Measurements from ENCODE around the gene RNU6-8.

RNU6-8 gene

DNA sequence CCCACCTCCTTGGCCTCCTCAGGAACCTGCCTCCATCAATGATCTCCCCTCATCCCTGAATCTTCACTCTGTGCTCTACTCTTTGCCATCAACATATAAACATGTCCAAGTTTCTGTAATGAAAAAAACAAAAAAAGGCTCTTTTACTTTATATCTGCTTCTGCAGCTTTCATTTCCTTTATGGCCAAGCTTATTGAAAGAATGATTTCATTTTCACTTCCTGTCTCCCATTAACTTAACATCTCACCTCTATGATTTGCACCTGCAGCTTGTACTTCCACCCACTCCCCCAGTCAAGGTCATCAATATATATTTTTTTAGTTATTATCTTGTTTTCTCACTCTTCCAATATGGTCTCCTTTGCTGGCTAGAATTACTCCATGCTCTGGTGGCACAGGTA lies 16.8 kb downstream of the RNU6-8 start:
- Mint-ChIP-seq H3K27ac (no peak overlapping the region), H3K4me1 (no peaks in the 10 kb centered on the region), H3K27me3 (ENCODE audit: low read depth) (no peaks in the 10 kb centered on the region), H3K9me3 (peaks cover 18% of the 10 kb centered on the region), H3K36me3 (ENCODE audit: low read depth) (no peaks in the 10 kb centered on the region), H3K4me3 (no peak overlapping the region)
- TF ChIP-seq, protein P1, sequence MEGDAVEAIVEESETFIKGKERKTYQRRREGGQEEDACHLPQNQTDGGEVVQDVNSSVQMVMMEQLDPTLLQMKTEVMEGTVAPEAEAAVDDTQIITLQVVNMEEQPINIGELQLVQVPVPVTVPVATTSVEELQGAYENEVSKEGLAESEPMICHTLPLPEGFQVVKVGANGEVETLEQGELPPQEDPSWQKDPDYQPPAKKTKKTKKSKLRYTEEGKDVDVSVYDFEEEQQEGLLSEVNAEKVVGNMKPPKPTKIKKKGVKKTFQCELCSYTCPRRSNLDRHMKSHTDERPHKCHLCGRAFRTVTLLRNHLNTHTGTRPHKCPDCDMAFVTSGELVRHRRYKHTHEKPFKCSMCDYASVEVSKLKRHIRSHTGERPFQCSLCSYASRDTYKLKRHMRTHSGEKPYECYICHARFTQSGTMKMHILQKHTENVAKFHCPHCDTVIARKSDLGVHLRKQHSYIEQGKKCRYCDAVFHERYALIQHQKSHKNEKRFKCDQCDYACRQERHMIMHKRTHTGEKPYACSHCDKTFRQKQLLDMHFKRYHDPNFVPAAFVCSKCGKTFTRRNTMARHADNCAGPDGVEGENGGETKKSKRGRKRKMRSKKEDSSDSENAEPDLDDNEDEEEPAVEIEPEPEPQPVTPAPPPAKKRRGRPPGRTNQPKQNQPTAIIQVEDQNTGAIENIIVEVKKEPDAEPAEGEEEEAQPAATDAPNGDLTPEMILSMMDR (IDR thresholded peaks at IDR 0.05; ENCODE audit: unreplicated experiment in 3 of 3): no peak

DNA sequence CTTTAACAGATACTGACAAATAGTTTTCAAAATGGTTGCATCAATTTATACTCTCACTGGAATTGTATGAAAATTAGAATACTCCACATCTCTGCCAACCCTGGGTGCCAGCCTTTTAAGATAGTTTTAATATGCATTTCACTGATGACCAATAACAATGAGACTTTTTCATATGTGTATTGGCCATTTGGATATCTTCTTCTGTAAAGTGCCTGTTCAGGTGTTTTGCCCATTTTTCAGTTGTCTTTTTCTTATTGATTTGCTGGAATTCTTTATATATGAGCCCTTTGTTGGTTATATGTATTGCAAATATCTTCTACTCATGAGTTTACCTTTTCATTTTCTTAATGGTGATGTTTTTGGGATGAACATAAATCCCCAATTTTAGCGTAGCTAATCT lies 18.0 kb downstream of the RNU6-8 start:
- Mint-ChIP-seq H3K27ac (no peak overlapping the region), H3K27me3 (ENCODE audit: low read depth) (no peaks in the 10 kb centered on the region), H3K36me3 (ENCODE audit: low read depth) (no peaks in the 10 kb centered on the region), H3K4me3 (no peak overlapping the region), H3K9me3 (peaks cover 26% of the 10 kb centered on the region), H3K4me1 (no peaks in the 10 kb centered on the region)
- TF ChIP-seq, protein P1 (IDR thresholded peaks at IDR 0.05; ENCODE audit: unreplicated experiment in 3 of 3): no peak

DNA sequence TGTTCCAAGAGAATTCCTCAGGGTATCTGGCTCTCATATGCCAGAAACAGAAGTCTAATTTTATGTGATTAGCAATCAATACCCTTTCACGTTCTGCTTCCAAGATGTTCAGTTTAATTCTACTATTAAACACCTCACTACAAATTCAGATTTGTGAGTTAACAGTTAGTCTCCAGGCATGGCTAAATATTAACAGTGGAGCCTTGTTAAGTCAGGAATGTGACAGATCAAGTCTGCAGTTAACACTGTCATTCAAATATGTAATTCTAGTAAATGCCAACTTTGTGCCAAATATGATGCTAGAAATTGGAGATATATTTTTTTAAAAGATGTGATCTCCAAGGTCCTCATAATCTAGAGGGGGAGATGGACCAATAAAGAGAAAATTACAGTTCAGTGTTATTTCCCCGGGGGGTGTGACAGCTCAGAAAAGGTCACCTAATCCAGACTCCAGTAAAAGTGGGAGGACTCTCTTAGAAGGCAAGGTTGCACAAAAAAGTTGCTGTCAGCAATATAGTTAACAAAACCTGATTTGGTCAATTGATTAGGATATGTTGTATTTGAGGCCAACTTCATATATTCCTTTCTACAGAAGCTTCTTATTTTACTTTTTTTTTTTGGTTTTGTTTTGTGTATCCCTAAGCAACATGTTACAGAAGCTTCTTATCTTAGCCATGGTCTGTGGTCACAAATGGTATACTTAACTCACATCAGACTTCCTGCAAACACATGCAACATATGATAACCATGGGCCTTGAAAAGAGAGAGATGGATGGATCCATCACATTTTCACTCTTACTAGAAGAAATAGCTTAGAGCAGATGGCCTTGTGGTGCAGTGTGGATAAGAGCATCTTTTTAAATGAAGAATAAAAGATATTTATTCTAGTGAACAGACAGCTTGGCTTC lies 19.7 kb downstream of the RNU6-8 start:
- peaks cover 34% of the 10 kb centered on the region for H3K9me3 Mint-ChIP-seq
- TF ChIP-seq, protein P1 (IDR thresholded peaks at IDR 0.05; ENCODE audit: unreplicated experiment in 3 of 3): no peak
- H3K27ac Mint-ChIP-seq: peak overlapping the region in 1 of 3 experiments; percentile 58
- no peak overlapping the region for H3K4me3 Mint-ChIP-seq
- no peaks in the 10 kb centered on the region for H3K4me1 Mint-ChIP-seq
- H3K36me3 Mint-ChIP-seq (ENCODE audit: low read depth): no peaks in the 10 kb centered on the region
- no peaks in the 10 kb centered on the region for H3K27me3 Mint-ChIP-seq (ENCODE audit: low read depth)

DNA sequence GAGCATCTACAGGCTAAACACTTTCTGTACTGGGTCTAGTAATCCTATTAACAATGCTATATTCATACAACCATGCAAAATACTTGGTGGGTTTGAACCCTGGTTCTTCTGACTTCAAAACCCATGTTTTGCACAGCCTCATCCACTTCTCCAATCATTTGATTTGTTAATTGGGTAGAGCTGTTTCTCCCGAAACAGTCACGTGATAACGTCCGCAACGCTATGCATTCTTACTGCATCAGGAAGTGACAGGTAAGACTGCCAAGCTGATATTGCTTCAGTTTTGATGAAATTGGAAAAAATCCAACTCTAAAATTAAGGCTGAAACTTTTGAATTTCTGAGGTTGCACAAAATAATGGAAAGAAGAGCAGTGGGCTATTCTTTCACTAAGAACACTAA lies 31.6 kb downstream of the RNU6-8 start:
- H3K9me3 Mint-ChIP-seq: peaks cover 2% of the 10 kb centered on the region

DNA sequence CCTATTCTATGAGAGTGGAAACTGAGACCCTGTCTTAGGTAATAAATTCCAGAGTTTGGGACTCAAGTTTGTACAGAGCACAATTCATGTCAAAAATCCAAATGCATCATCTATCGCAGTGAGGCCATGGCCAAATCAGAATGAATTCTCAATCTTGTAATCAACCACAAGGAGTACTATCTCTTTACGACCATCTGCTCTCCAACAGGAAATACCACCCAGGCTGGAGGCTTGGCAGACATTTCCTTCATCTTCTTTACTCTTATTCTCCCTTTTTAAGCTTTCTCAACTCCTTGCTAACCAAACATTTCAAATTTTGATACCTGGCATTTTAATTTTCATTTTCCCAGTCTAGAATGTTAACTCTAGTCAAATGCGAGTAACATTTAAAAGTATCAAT lies 33.9 kb downstream of the RNU6-8 start:
- H3K27ac Mint-ChIP-seq: no peak overlapping the region
- H3K4me3 Mint-ChIP-seq: no peak overlapping the region
- H3K27me3 Mint-ChIP-seq (ENCODE audit: low read depth): no peaks in the 10 kb centered on the region
- H3K4me1 Mint-ChIP-seq: no peaks in the 10 kb centered on the region
- peaks cover 2% of the 10 kb centered on the region for H3K9me3 Mint-ChIP-seq
- TF ChIP-seq, protein P1 (IDR thresholded peaks at IDR 0.05; ENCODE audit: unreplicated experiment in 3 of 3): no peak
- no peaks in the 10 kb centered on the region for H3K36me3 Mint-ChIP-seq (ENCODE audit: low read depth)

More for the DNA sequence above, 31.6 kb downstream of the RNU6-8 start:
- Mint-ChIP-seq H3K27ac (no peak overlapping the region), H3K36me3 (ENCODE audit: low read depth) (no peaks in the 10 kb centered on the region), H3K4me3 (no peak overlapping the region), H3K27me3 (ENCODE audit: low read depth) (no peaks in the 10 kb centered on the region), H3K4me1 (no peaks in the 10 kb centered on the region)
- TF ChIP-seq, protein P1 (IDR thresholded peaks at IDR 0.05; ENCODE audit: unreplicated experiment in 3 of 3): no peak

DNA sequence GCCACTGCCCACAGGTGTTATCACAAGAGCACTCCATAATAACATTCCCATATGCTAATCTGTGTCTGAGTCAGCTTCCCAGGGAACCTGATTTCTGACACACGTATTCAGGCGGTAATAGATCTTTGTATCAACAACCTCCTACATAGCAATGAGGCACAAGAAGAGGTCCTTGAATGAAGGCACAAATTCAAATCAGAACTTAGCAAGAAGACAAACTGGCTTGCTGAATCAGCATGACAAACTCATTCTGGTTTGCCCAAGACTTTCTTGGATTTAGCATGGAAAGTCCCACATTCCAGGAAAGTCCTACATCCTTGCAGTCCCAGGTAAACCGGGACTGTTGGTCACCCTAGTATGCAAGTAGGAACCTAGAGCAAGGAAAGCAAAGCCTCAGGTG lies 35.2 kb downstream of the RNU6-8 start:
- no peaks in the 10 kb centered on the region for H3K4me1 Mint-ChIP-seq
- H3K9me3 Mint-ChIP-seq: peaks cover 5% of the 10 kb centered on the region
- TF ChIP-seq, protein P1 (IDR thresholded peaks at IDR 0.05; ENCODE audit: unreplicated experiment in 3 of 3): no peak
- H3K4me3 Mint-ChIP-seq: no peak overlapping the region
- no peaks in the 10 kb centered on the region for H3K27me3 Mint-ChIP-seq (ENCODE audit: low read depth)
- no peak overlapping the region for H3K27ac Mint-ChIP-seq
- H3K36me3 Mint-ChIP-seq (ENCODE audit: low read depth): no peaks in the 10 kb centered on the region

Measured in nephron (organoid).